Testis (tissue), 2 donors: Measurements from ENCODE around the gene NAT9.

Experiments
- POLR2A ChIP-seq: fragments of 450-650 bp; IDR thresholded peaks from one replicate; pipeline ENCODE4 v1.6.1; 2017; ENCODE audit warnings: antibody characterized with exemption, mild to moderate bottlenecking, moderate library complexity
- TF ChIP-seq, protein P1 (sequence below), 3 experiments: fragments of 450-650 bp in 2 of 3; fragments of 200-600 bp in 1 of 3; sonication (generic) in 1 of 3; IDR thresholded peaks; one replicate each; pipeline ENCODE4 v1.5.1; 2016 to 2019; ENCODE audit warnings: antibody characterized with exemption in 3 of 3, mild to moderate bottlenecking in 2 of 3, moderate library complexity in 1 of 3

DNA sequence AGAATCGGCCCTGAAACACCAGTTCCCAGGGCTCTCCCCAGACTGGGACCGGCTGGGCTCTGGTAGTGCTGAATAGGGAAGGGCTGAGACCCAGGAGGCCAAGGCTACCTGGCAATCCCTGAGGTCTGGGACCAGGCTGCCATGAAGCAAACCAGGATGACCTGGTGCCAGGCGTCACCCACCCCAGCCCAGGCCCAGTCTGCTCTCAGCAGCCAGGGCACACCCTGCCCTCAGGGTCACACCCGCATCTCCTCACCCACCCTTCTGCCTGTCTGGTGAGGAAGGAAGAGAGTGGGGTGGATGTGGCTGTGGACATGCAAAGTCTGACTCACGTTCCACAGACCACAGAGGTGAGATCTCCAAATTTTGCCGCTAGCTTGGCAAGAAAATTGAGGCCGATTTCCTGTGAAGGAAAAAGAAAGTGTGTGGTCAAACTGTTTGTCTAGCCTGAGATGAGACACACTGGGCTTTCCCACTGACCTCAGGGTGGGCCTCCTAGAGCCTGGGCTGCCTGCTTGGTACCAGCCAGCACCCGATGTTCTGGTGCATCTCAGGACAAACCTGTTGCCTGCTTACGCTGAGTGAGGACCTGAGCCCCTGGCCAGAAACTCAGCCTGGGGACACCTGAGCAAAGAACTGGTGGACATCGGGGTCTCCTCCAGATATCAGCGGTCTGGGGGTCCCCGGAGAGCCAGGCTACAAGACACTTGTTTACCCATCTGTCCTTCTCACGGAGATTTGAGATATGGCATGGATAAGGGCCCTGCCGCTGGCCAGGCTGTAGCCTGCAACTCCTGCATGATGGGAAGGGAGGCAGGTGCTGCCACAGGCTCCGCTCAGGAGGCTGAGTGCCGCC is 45.4 kb downstream of the NAT9 start:
- TF ChIP-seq, protein P1, sequence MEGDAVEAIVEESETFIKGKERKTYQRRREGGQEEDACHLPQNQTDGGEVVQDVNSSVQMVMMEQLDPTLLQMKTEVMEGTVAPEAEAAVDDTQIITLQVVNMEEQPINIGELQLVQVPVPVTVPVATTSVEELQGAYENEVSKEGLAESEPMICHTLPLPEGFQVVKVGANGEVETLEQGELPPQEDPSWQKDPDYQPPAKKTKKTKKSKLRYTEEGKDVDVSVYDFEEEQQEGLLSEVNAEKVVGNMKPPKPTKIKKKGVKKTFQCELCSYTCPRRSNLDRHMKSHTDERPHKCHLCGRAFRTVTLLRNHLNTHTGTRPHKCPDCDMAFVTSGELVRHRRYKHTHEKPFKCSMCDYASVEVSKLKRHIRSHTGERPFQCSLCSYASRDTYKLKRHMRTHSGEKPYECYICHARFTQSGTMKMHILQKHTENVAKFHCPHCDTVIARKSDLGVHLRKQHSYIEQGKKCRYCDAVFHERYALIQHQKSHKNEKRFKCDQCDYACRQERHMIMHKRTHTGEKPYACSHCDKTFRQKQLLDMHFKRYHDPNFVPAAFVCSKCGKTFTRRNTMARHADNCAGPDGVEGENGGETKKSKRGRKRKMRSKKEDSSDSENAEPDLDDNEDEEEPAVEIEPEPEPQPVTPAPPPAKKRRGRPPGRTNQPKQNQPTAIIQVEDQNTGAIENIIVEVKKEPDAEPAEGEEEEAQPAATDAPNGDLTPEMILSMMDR (IDR thresholded peaks at IDR 0.05) = no peak
- TF ChIP-seq POLR2A = no peak
